Kidney (tissue), 14 donors: ENCODE data around the gene CAP2. TPM values are rescaled to one million over a fixed set of nuclear protein-coding genes. Genes with fewer than 3 reads are reported as not detected.

Experiments used
- DNase-seq, 5 donors: peaks; one replicate each; pipeline ENCODE4 v3.0.0-alpha.2; 2013 to 2020
- FAIRE-seq: peaks from 2 replicates; lab custom pipeline; 2012; peaks lifted over from hg19 to GRCh38; lab: Jason Lieb, UNC
- H3K27ac ChIP-seq, 2 donors: one replicate each; pipeline ENCODE4 v1.7.0; 2013; ENCODE audit warnings: low read depth in 2 of 2, low read length in 2 of 2, inconsistent platforms in 1 of 2
- H3K27me3 ChIP-seq: one replicate; pipeline ENCODE4 v1.7.1; 2013; ENCODE audit warnings: low read length, inconsistent platforms; ENCODE audit not compliant: control insufficient read depth, insufficient read depth
- H3K36me3 ChIP-seq, 3 donors: one replicate each; pipeline versions ENCODE4 v1.7.0 to v1.7.1; 2013; ENCODE audit warnings: low read length in 3 of 3, control low read depth in 1 of 3, inconsistent platforms in 1 of 3; ENCODE audit not compliant: insufficient read depth in 3 of 3, control insufficient read depth in 2 of 3
- H3K4me1 ChIP-seq, 3 donors: one replicate each; pipeline versions ENCODE4 v1.7.0 to v1.7.1; 2013; ENCODE audit warnings: low read length in 3 of 3, inconsistent platforms in 1 of 3, low read depth in 1 of 3; ENCODE audit not compliant: control insufficient read depth in 2 of 3, insufficient read depth in 2 of 3
- H3K4me3 ChIP-seq, 3 donors: one replicate each; pipeline versions ENCODE4 v1.7.0 to v1.8.1; 2013; ENCODE audit warnings: low read length in 3 of 3, control low read depth in 1 of 3, inconsistent platforms in 1 of 3
- H3K9ac ChIP-seq, 3 donors: one replicate each; pipeline versions ENCODE4 v1.7.0 to v1.7.1; 2013; ENCODE audit warnings: low read length in 3 of 3, control low read depth in 1 of 3, inconsistent platforms in 1 of 3
- H3K9me3 ChIP-seq, 3 donors: one replicate each; pipeline versions ENCODE4 v1.7.0 to v1.7.1; 2013; ENCODE audit warnings: low read length in 3 of 3, control low read depth in 1 of 3, inconsistent platforms in 1 of 3; ENCODE audit not compliant: control insufficient read depth in 2 of 3, insufficient read depth in 1 of 3
- CTCF ChIP-seq: IDR thresholded peaks from 3 replicates; pipeline ENCODE4 v1.5.1; 2012; ENCODE audit warnings: mild to moderate bottlenecking, moderate library complexity, borderline replicate concordance; ENCODE audit not compliant: insufficient read depth; ENCODE audit errors: extremely low read depth
- intact Hi-C: fragments of 100-400 bp; cut with DNase I; formaldehyde crosslinking; loops from one replicate; pipeline ENCODE4 v1.11.1; 2022
- polyA plus RNA-seq: library from polyadenylated mRNA; stranded (reverse); fragments of 350-450 nt; fragmentation: Illumina TruSeq; extraction: RNeasy Lipid Tissue Mini Kit (QIAGEN cat#74804); gene quantifications from one replicate; pipeline ENCODE4 v1.2.3, GENCODE V29; 2014; ENCODE audit warnings: low read depth, low replicate concordance; ENCODE audit not compliant: insufficient read depth
- total RNA-seq: library from RNA; stranded (reverse); fragmentation: NEBNext Ultra II Directional; extraction: Animal tissue kit (Norgen Biotek cat#: 25700); gene quantifications from one replicate; pipeline ENCODE4 v1.2.1, GENCODE V29; 2021
- donor health status: control.
- donor health status: control.
- donor health status: control.
- donor health status: control.
- donor health status: control.
- donor health status: DM: yes; HTN: yes; CAD: no.
- donor health status: Normal renal cell carcinoma (clear cell type).

CAP2 gene
- total and polyA plus RNA-seq, 2 donors from 2014 or later, result 9.8 to 15.7 TPM

GRCh38 chr6:17476511-17476910 lies 83.1 kb downstream of the CAP2 start:
- Histone ChIP-seq H3K4me3 (no peak overlapping the region), H3K9ac (no peak overlapping the region), H3K27ac (no peak overlapping the region), H3K9me3 (no peaks in the 10 kb centered on the region), H3K36me3 (no peaks in the 10 kb centered on the region), H3K27me3 (no peaks in the 10 kb centered on the region), H3K4me1 (peaks cover 4 to 8% (median 4%) of the 10 kb centered on the region in 3 donors)
- no peak for TF ChIP-seq CTCF
- DNase-seq (no peak), FAIRE-seq (no peak)
- intact Hi-C loops, result no loop called here

GRCh38 chr6:17477356-17477755 lies 84.0 kb downstream of the CAP2 start:
- no peak overlapping the region for H3K4me3 ChIP-seq
- peaks cover 2 to 8% (median 4%) of the 10 kb centered on the region in 3 donors for H3K4me1 ChIP-seq
- H3K9ac ChIP-seq, result no peak overlapping the region
- TF ChIP-seq CTCF, result no peak
- FAIRE-seq (no peak), DNase-seq (no peak)
- no peak overlapping the region for H3K27ac ChIP-seq
- no peaks in the 10 kb centered on the region for H3K9me3 ChIP-seq
- no peaks in the 10 kb centered on the region for H3K36me3 ChIP-seq
- H3K27me3 ChIP-seq, result no peaks in the 10 kb centered on the region
- intact Hi-C loops, result no loop called here

GRCh38 chr6:17478223-17478907 lies 85.0 kb downstream of the CAP2 start:
- Histone ChIP-seq H3K9me3 (no peaks in the 10 kb centered on the region), H3K9ac (no peak overlapping the region), H3K36me3 (no peaks in the 10 kb centered on the region), H3K4me1 (no peaks in the 10 kb centered on the region), H3K27me3 (no peaks in the 10 kb centered on the region), H3K4me3 (no peak overlapping the region), H3K27ac (no peak overlapping the region)
- FAIRE-seq (no peak), DNase-seq (no peak)
- TF ChIP-seq CTCF, result no peak
- intact Hi-C loops, result no loop called here

- no peak overlapping the region for H3K4me3 ChIP-seq
- intact Hi-C loops, result no loop called here
- no peaks in the 10 kb centered on the region for H3K9me3 ChIP-seq
- H3K36me3 ChIP-seq, result no peaks in the 10 kb centered on the region
- DNase-seq (no peak), FAIRE-seq (no peak)
- no peak overlapping the region for H3K27ac ChIP-seq
- no peaks in the 10 kb centered on the region for H3K4me1 ChIP-seq
- no peak overlapping the region for H3K9ac ChIP-seq
- no peak for TF ChIP-seq CTCF
- no peaks in the 10 kb centered on the region for H3K27me3 ChIP-seq
These were observed 85.6 kb downstream of the CAP2 start for GRCh38 chr6:17478946-17479345.
